GM21515 (cell line): Measurements from ENCODE around the gene OLFM1.
"Not testable (repeated sequence)": the region's sequence is repeated elsewhere in the genome, so short reads cannot be mapped to it uniquely, and the experiment has no call there.

Experiments used
- ATAC-seq: cut with Tn5 transposase; IDR thresholded peaks from one replicate; pipeline ENCODE4 v1.9.1; 2021; ENCODE audit not compliant: unreplicated experiment

Gene OLFM1

DNA sequence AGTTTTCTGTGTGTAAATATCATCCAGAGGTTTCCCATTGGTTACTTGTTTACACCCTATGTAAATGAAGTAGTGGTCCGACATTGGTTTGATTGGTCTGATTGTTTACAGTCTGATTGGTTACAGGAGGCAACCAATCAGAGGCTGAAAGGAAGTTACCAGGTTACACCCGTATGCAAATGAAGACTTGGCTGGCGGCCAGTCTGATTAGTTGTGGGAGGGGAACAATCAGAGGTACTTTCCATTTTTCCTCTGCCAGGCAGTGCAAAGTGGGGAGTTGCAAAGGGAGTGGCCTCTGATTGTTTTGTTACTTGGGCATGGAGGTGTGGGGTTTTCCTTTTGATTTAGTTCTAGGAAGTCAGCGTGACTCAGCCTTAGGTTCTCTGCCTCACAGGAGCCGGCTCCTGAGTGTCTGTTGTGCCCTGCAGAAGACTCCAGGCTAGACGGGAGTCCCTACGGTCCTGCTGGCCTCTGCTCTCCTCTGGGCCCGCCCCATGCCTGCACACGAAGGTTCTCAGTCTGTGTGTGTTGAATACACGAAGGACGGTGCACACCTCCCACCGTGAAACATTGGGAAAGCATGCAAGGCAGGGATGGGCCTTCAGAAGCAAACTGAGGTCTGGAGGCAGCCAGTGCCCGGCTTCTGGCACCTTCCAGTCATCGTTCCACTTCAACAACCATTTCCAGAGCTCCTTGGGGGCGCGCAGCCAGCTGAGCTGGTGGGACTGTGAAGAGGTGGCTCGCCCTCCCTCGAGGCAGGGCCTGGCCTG, 42.9 kb downstream of the OLFM1 start:
- no peak for ATAC-seq

DNA sequence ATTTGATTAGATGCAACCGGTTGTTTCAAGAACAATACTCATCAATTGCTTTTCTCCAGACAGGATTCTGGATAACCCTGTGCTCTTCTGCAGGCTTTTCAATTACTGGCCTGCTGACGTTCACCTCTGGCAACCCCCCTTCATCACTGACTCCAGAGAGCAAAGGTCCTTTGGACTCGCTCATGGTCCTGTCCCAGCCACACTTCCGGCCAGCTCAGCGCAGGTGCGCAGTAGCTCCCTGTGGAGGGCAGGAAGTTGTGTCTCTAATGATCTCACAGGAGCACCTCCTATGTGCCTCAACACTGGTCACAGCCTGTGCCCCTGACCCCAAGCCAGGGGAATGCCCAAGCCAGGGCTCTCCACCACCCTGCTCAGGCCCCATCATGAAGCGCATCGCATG, 44.0 kb downstream of the OLFM1 start:
- no peak for ATAC-seq

DNA sequence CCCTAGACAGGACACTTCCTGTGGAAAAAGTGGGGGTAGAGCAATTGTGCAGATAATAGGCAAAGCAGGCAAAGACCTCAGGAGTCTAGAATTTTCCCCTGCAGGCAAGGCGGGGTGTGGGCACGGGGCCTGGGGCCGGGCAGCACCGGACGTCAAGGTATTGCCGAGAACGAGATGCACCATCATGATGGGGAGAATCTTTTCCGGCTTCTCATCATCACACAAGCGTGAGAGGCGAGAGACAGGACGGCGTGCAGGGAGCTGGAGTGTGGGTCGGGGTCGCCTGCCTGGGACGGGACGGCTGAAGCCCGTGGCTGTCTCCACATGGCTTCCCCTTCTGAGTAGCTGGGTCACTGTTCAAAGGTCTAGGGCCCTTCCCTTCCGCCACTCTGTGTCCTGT, 44.5 kb downstream of the OLFM1 start:
- no peak for ATAC-seq

DNA sequence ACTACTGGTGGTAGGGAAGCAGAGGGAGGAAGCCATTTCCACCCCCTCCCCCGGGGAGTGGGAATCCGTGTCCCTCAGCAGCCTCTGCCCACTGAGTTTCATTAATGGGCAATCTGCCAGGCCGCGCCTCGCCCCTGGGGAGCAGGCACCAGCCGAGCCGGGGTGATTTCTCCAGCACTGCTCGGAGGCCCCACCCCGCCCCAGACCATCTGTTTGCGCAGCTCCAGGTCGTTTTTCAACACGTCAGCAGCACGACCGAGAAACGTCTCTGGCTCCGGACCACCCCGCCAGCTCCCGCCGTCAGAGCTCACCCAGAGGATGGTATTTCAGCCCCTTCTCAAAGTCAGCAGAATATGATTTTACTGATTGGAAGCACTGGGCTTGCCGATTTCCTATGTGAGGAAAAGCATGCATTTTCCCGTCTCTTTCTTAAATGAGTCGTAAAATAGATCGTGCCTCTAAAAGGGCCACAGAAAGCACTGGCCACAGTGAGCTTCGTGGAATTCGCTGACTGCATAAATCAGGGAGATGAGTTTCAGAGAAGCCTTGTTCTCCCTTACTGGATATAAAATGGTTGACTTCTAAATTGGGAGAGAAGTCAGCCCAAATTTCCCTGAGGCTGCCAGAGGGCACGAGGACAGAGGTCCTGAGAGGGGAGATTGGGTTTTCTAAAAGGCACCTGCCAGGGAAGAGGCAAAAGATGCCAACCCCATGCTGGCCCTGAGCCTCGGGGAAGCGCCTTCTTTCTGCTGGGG, 47.0 kb downstream of the OLFM1 start:
- ATAC-seq = no peak

DNA sequence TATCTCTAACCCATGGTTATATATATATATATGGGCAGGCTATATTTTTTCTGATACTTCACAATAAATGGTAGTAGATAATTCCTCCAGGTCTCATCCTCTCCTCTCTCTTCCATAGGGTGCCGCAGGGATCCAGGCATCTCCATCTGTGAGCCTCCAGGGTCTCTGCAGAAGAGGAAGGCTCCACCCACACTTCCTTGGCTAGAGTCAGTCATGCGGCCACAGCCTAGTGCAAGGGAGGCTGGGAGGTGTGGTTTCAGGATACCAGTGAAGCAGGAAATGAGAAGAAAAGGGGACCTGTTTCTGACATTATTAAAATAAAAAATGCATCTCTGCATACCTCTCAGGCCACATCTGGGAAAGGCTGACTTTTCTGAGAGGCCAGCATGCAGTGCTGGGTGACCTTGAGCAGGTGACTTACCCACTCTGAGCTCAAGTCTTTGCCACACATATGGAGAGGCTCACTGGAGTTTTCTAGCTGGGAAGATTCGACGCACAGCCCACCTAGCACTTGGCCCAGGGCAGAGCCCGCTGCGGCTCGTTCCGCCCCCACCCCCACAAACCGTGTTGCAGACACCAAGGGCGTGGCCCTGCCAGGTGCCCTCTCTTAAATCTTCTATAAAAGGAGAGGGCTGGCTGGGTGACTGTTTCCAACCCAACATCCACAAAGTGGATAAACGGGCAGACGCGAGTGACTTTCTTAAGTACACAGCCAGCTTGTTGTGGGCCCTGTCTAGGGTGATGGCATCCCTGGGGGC, 47.9 kb downstream of the OLFM1 start:
- no peak for ATAC-seq

DNA sequence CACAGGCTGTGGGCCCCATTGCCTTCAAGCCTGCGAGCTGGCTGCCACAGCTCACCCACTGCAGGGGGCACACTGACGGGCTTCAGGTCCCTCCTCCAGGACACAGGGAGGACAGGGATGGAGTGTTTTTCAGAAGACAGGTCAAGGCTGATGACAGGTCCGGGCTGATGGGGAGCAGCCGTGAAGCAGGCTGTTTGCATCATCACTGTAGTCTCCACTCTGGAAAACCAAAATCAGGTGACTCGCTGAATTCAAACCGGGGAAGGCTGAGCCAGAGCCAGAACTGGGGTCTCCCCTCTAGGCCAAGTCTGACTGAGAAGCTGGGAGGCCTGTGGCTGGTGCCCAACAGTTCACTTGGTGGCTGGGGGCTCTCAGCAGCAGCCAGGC, 48.5 kb downstream of the OLFM1 start:
- no peak for ATAC-seq

DNA sequence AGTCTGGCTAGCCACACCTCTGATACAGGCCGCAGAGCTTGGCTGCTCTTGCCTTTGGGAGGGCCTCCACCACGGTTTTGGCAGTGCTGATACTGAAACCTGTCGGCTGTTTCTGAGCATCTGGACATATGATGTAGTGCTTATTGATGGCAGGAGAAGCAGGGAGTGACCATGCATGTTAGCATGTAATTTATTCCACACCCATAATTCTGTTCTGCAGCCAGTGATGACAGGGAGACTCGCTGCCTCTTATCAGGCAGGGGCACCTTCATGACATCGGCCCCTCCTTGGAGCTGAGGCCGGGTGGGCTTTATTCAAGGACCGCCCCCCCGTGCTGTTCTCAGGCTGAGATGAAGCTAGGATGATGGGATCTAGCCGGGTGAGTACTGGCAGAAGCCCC, 49.0 kb downstream of the OLFM1 start:
- ATAC-seq = no peak

DNA sequence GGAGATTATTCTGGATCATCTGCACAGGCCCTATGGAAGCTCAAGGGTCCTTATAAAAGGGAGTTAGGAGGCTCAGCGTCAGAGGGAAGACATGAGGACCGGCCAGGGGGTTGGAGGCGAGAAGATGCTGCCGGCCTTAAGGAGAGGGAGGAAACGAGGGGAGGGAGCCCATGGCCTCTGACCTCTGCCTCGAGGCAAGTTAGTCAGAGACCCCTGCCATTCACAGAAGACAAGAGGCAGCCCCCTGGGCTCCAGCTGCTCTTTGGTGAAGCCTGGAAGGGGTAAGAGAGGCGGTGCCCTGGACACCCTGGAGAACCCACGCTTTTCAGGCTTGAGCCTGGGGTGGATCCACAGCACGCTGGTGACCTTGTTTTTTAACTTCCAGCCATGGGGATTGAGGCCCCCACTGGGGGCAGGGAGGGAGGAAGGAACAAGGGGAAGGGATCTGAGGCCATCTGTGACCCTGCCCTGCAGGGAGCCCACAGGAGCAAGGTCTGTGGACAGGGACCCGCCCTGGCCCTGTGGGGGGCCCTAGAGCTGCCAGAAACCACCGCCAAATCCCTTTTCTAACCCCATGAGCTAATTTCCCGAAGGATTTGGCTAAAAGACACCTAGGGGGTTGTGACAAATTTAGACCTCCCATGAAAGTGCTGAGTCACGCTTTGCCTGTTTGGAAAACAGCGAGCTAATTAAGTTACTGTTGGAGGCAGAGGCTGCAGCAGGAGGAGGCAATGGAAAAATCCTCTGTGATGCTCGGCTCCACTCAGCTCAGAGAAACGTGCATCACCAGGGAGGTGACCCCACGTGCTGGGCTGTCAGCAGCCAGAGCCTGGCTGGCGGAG, 49.7 kb downstream of the OLFM1 start:
- no peak for ATAC-seq

DNA sequence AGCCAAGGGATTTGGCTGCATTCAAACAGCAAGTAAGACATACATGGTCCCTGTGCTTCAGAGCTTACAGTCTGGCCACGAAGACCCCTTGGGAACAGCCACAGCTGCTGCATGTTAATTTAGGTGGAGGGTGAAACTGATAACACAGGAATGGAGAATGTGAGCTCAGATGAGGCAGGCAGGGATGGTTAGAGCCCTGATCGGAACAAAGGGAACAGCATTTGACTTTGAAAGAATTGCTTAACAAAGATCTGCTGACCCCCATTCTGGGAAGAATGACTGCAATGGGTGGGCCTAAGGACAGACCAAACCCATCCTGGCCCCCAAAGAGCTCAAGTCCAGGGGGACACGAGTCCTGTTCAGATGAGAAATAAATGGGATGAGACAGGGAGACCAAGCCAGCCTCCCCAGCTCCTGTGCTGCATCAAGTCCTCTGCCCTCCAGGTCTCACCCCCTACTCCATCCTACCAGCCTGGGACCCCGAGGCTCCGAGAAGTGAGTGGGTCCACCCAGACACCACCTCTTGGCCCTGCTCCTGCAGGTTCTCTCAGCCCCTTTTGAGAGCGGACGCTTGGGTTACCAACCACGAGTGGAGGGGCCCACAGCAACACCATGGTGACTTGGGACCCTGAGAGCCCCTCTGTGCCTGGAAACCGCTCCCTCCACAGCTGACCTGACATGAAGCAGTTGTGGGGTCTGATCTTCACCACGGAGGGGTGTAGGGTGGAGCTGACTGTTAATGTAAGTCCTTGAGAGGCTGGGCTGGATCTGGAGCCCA, 50.8 kb downstream of the OLFM1 start:
- no peak for ATAC-seq

DNA sequence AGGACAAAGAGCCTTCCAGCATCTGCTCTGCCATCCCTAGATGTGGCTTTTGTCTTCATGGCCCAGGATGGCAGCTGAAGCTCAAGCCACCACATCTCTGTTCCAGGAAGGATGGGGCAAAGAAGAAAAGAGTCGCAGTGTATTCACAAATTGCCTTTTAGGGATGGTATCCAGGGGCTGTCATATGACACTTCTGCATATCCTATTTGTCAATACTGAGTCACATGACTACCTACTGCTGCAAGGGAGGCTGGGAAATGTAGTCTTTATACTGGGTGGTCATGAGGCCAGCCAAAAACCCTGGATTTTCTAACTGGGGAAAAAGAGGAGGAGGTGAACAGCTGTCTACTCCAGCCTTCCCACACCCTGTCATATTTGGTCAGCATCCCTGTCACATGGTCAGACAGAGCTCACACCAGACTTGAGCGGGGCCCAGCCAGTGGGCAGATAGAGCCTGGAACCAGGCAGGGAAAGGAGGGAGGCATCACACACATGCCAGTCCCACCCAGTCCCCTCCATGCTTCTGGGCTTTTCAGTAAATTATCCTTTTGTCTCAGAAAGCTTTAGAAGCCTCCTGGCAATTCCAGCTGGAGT, 52.0 kb downstream of the OLFM1 start:
- ATAC-seq = no peak

DNA sequence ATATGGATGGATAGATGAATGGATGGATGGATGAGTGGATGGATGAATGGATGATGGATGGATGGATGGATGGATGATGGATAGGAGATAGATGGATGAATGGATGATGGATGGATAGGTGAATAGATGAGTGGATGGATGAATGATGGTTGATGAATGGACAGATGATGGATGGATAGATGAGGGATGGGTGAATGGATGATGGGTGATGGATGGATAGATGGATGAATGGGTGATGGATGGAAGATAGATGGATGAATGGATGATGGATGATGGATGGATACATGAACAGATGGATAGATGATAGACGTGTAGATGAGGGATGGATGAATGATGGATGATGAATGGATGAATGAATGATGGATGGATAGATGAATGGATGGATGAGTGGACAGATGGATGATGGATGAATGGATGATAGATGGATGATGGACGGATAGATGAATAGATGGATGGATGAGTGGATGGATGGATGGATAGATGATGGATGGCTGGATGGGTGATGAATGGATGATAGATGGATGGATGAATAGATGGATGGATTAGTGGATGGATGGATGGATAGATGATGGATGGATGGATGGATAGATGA, 53.8 kb downstream of the OLFM1 start:
- ATAC-seq = no peak

DNA sequence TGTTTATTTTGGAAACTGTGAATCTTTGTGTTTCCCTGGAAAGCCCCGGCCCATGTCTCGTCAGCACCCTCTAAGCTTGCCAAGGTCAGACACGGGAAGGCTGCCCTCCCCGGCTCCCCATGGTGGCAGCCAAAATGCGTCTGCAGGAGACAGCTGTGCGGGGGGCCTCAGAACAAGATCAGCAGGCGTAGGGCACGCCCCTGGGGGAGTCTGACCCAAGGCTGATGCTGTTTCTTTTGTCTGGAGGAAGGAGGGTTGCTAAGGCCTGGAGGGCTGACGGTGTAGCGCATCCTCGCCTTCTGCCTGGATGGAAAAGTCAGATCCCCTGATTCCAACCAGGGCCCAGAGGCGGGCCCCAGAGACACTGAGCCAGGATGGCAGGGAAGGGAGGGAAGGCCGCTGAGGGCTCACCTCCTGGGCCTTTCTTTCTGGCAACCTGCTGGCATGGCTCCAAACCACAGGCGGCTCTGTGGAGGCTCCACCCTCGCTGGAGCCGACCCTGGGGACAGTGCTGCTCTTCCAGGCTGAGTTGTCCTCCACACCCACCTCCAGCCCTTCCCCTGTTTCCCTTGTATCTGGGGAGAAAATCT, 57.2 kb downstream of the OLFM1 start:
- no peak for ATAC-seq

DNA sequence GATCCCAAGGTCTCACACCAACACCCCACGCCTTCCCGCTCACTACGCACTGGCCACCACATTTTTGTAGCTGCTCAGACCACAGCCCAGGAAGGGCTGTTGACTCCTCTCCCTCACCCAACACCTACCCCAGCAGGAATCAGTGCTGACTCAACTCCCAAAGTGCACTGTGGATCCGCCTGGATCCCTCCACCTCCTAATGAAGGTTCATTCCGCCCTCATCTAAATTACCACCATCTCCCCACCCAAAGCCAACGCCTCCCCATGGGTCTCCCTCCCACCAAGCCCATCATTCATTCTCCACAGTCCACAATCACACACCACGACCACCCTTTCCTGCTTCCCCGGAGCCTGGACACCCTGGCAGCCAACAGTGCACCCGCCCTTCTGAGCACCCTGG, 57.8 kb downstream of the OLFM1 start:
- no peak for ATAC-seq

DNA sequence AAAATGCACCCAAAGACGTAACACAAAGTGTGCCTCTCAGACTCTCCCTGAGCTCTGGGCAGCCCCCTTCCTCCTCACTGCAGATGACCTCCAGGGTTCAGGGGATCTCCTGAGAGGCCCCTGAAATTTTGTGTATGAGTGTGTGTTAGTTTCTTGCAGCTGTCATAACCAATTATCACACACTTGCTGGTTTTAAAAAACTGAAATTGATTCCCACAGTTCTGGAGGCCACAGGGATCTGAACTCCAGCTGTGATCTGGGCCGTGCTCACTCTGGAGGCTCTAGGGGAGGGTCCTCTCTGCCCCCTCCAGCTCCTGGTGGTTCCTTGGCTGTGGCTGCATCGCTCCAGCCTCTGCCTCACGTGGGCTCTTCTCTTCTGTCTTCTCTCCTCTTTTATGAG, 58.8 kb downstream of the OLFM1 start:
- no peak for ATAC-seq

DNA sequence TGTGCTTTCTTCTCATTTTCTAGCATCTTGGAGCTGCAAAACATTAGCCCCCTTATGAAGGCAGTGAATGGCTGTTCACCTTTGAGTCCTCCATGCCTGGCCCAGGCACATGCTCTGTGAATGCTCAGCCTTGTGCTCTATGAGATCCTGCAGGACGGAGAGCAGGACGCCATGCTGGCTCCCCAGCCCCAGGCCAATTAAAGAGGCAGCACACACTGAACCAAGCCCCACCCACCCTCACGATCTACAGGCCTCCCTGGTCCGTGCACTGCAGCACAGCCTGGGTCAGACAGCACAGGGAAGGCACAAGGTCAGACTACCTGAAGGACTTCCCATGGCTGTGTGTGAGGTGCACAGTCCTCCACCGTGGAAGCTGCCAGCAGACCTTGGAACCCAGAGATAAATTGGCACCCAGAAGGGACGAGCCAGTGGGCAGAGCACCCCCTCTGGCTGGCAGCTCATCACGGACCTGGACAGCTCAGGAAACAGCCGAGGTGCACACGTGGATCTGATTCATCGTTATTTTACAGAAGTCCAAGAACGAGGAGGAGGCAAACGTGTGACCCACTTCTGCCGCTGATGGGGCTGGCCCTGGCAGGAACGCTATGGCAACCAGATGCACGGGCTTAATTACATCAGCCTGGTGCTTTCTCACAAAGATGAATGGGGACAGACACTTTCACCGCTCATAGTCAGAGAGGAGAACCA, 59.5 kb downstream of the OLFM1 start:
- ATAC-seq = no peak

DNA sequence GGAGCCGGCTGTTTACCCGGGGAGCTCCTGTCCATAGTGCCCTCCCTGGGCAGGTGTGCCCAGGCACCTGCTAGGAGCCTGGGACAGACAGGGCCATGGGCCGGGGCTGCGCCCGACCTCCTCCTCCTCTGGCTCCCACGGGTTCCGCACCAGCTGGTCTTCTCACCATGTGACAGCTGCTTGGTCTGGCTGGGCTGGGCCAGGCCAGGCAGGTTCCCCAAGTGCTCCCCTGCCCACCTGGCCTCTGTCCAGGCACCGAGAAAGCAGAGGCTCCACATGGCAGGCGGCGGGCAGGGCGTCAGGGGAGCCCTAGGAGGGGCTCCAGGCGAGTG, 60.0 kb downstream of the OLFM1 start:
- ATAC-seq = no peak

DNA sequence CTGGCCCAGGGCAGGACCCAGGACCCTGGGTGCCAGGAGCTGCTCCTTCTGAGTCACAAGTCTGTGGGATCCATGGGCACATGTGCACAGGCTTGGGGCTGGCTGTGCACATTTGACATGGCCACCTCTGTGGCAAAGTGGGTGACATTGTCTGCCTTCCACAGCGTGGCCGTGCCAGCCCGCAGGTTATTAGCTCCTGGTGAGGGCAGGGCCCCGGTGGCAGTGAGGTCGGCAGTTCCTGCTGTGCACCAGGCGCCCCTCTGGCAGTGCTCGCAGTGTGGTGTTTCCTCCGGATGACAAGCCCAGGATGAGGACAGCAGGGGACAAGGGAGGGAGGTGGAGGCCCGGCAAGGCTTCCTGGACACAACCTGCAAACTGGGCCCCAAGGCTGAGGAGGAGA, 60.5 kb downstream of the OLFM1 start:
- no peak for ATAC-seq

DNA sequence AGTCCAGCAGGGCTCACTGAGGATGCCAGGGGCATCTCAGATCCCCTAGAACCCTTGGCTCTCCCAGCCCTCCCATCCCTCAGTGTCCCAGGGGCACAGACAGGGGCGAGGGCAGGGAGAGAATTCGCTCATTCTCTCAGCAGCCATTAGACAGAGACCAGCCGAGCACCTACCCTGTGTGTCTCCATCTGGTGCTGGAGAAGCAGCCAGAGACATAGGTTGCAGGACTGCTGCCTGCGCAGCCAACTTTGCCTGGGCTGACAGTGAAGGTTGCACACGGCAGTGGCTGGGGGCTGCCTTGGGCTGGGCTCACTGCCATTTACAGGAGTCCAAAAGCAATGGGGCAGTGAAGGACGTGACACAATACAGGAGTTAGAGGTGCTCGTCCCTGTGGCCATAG, 60.9 kb downstream of the OLFM1 start:
- no peak for ATAC-seq

DNA sequence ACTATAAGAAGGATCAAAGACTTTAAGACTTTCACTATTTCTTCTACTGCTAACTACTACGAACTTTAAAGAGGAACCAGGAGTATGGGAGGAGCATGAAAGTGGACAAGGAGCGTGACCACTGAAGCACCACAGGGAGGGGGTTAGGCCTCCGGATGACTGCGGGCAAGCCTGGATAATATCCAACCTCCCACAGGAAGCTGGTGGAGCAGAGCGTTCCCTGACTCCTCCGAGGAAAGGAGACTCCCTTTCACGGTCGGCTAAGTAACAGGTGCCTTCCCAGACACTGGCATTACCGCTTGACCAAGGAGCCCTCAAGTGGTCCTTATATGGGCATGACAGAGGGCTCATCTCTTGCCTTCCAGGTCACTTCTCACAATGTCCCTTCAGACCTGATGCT, 62.4 kb downstream of the OLFM1 start:
- ATAC-seq = not testable (repeated sequence)
